SU-DHL-6 (cell line): ENCODE measurements around the gene EDDM13.

ENCODE experiments used
- H2AFZ ChIP-seq: fragments of 200-600 bp; sonication (generic); 2 replicates; pipeline ENCODE4 v1.6.1; 2014; ENCODE audit warnings: low read depth, mild to moderate bottlenecking, moderate library complexity, mixed read lengths, antibody characterized with exemption, low read length; ENCODE audit not compliant: severe bottlenecking
- H3F3A ChIP-seq: fragments of 200-600 bp; shearing (Covaris generic); 2 replicates; pipeline ENCODE4 v1.6.0; 2016; ENCODE audit warnings: antibody characterized with exemption, mild to moderate bottlenecking; ENCODE audit not compliant: insufficient read depth
- H3K27ac ChIP-seq: fragments of 200-600 bp; sonication (generic); 2 replicates; pipeline ENCODE4 v1.5.1; 2016; ENCODE audit warnings: low read depth, mild to moderate bottlenecking, low read length, moderate library complexity, mixed read lengths
- H3K27me3 ChIP-seq: fragments of 200-600 bp; sonication (generic), shearing (Covaris generic); 2 replicates; pipeline ENCODE4 v1.6.0; 2014; ENCODE audit warnings: mild to moderate bottlenecking, low read length
- H3K36me3 ChIP-seq: fragments of 200-600 bp; sonication (generic); 2 replicates; pipeline ENCODE4 v1.6.1; 2014; ENCODE audit warnings: mild to moderate bottlenecking, low read length, mixed read lengths
- H3K4me2 ChIP-seq: fragments of 300-600, 200-600 bp; shearing (Covaris generic), sonication (generic); 2 replicates; pipeline ENCODE4 v1.6.0; 2014; ENCODE audit warnings: low read length, low read depth, mild to moderate bottlenecking; ENCODE audit not compliant: poor library complexity, severe bottlenecking
- H3K4me3 ChIP-seq: fragments of 200-600 bp; sonication (generic); 2 replicates; pipeline ENCODE4 v1.5.1; 2014; ENCODE audit warnings: antibody characterized with exemption, low read length, mild to moderate bottlenecking, mixed read lengths; ENCODE audit not compliant: insufficient read depth, poor library complexity, severe bottlenecking
- H3K79me2 ChIP-seq: fragments of 200-600 bp; sonication (generic); 2 replicates; pipeline ENCODE4 v1.6.1; 2014; ENCODE audit warnings: mild to moderate bottlenecking, low read length, moderate library complexity; ENCODE audit not compliant: insufficient read depth
- H3K9ac ChIP-seq: fragments of 200-600 bp; sonication (generic); 2 replicates; pipeline ENCODE4 v1.7.0; 2014; ENCODE audit warnings: mild to moderate bottlenecking, low read length
- H3K9me2 ChIP-seq: fragments of 200-600 bp; sonication (generic); replicated peaks from 2 replicates; pipeline ENCODE4 v1.6.1; 2014; ENCODE audit warnings: low read length; ENCODE audit not compliant: insufficient read depth
- H3K9me3 ChIP-seq: fragments of 200-600 bp; sonication (generic); 2 replicates; pipeline ENCODE4 v1.6.1; 2014; ENCODE audit warnings: low read length, mixed read lengths; ENCODE audit not compliant: insufficient read depth
- H4K20me1 ChIP-seq: fragments of 200-600 bp; sonication (generic); 2 replicates; pipeline ENCODE4 v1.6.1; 2014; ENCODE audit warnings: low read depth, mild to moderate bottlenecking, antibody characterized with exemption, low read length, moderate library complexity, mixed read lengths
- CTCF ChIP-seq: fragments of 200-600 bp; sonication (generic); IDR thresholded peaks from one replicate; pipeline ENCODE4 v1.5.1; 2017; ENCODE audit warnings: antibody characterized with exemption, mild to moderate bottlenecking, low read length, moderate library complexity; ENCODE audit not compliant: insufficient read depth, poor library complexity, severe bottlenecking
- EZH2phosphoT487 ChIP-seq: fragments of 200-600 bp; sonication (generic), shearing (Covaris generic); conservative IDR thresholded peaks from 2 replicates; pipeline ENCODE4 v1.6.1; 2018; ENCODE audit warnings: mild to moderate bottlenecking, antibody characterized with exemption, low read length, moderate library complexity, mixed read lengths

Gene EDDM13

GRCh38 chr19:56294549-56294948, 22.0 kb downstream of the EDDM13 start:
- no peaks in the 10 kb centered on the region for H3K36me3 ChIP-seq
- no peak overlapping the region for H3K27ac ChIP-seq
- H3K79me2 ChIP-seq: no peaks in the 10 kb centered on the region
- no peak overlapping the region for H3K9ac ChIP-seq
- H3K4me3 ChIP-seq: no peak overlapping the region
- H3K4me2 ChIP-seq: no peak overlapping the region
- H3K27me3 ChIP-seq: no peaks in the 10 kb centered on the region
- no peaks in the 10 kb centered on the region for H4K20me1 ChIP-seq
- no peaks in the 10 kb centered on the region for H3K9me2 ChIP-seq
- TF ChIP-seq EZH2phosphoT487 (no peak), CTCF (no peak)
- H2AFZ ChIP-seq: no peak overlapping the region
- H3K9me3 ChIP-seq: no peaks in the 10 kb centered on the region
- no peaks in the 10 kb centered on the region for H3F3A ChIP-seq

- Histone ChIP-seq H3K4me2 (no peak overlapping the region), H3F3A (no peaks in the 10 kb centered on the region), H3K36me3 (no peaks in the 10 kb centered on the region), H2AFZ (no peak overlapping the region), H3K4me3 (no peak overlapping the region), H3K79me2 (no peaks in the 10 kb centered on the region), H3K9me2 (no peaks in the 10 kb centered on the region), H3K9ac (no peak overlapping the region), H3K9me3 (no peaks in the 10 kb centered on the region), H3K27me3 (no peaks in the 10 kb centered on the region), H3K27ac (no peak overlapping the region), H4K20me1 (no peaks in the 10 kb centered on the region)
- TF ChIP-seq CTCF: no peak
- no peak for TF ChIP-seq EZH2phosphoT487
Observed at GRCh38 chr19:56295531-56296455, 23.2 kb downstream of the EDDM13 start.

GRCh38 chr19:56297010-56297409, 24.5 kb downstream of the EDDM13 start:
- no peak overlapping the region for H2AFZ ChIP-seq
- H3K27ac ChIP-seq: no peak overlapping the region
- no peaks in the 10 kb centered on the region for H3K79me2 ChIP-seq
- no peak overlapping the region for H3K4me2 ChIP-seq
- no peaks in the 10 kb centered on the region for H3K36me3 ChIP-seq
- H3F3A ChIP-seq: no peaks in the 10 kb centered on the region
- no peak for TF ChIP-seq CTCF
- no peak for TF ChIP-seq EZH2phosphoT487
- H3K4me3 ChIP-seq: no peak overlapping the region
- no peaks in the 10 kb centered on the region for H3K27me3 ChIP-seq
- no peaks in the 10 kb centered on the region for H3K9me2 ChIP-seq
- no peaks in the 10 kb centered on the region for H4K20me1 ChIP-seq
- H3K9ac ChIP-seq: no peak overlapping the region
- H3K9me3 ChIP-seq: no peaks in the 10 kb centered on the region
